HG03520 (cell line): ENCODE results near the gene THSD7B.

Source experiments
- ATAC-seq: cut with Tn5 transposase; IDR thresholded peaks from one replicate; pipeline ENCODE4 v1.9.1; 2021; ENCODE audit warnings: mild to moderate bottlenecking, moderate library complexity; ENCODE audit not compliant: unreplicated experiment

Gene THSD7B

DNA sequence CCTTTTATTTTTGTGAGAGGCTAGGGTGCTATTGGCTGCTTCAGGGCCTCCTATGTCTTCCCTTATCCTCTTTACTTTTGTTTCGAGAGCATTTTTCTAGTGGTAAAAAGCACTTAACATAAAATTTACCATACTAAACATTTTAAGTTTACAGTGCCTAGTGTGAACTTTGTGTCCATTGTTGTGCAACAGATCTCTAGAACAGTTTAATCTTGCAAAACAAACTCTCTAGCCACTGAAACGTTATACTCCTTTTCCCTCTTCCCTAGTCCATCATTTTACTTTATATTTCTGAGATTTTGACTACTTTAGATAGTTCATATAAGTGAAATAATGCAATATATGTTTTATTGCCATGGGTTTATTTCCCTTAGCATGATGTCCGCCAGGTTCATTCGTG, 580.6 kb downstream of the THSD7B start:
- no peak for ATAC-seq

- no peak for ATAC-seq
Observed at GRCh38 chr2:137348301-137348700, 583.0 kb downstream of the THSD7B start.

GRCh38 chr2:137357634-137358033, 592.3 kb downstream of the THSD7B start:
- ATAC-seq: no peak

- no peak for ATAC-seq
Observed at GRCh38 chr2:137367361-137367760, 602.0 kb downstream of the THSD7B start.

DNA sequence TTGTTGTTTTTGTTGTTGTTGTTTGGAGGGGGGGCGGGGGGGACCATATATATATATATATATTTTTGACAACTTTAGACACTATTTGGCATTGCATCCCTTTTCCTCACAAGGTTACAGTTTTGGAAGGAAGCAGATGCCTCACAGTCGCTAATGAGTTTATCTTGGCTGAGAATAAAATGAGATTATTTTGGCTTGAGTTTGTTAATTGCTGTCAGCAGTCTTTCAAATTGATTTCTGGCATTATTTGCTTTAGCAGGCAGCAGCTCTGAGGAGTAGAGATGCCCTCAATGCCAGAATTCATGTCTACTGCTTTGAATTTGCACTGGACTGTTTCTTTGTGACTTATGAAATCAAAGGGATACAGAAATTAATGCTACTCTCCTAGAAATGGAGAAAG, 603.8 kb downstream of the THSD7B start:
- ATAC-seq: no peak

DNA sequence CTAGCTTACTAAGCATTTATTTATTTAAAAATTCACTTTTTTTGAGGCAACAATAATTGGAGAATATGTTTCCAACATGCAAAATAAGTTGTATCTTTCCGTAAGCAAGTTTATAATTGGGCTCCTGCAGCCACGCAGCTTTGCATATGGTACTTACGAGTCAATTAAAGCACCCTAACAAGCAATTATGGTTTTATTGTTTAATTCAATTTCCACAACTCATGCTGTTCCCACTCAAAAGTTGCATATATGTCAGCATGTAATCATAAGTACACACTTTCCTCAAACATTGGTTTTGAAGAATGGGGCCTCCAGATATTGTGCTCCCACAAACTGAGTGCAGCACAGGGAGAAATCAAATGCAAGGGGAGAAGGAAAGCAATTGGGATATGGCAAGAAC, 613.8 kb downstream of the THSD7B start:
- no peak for ATAC-seq

DNA sequence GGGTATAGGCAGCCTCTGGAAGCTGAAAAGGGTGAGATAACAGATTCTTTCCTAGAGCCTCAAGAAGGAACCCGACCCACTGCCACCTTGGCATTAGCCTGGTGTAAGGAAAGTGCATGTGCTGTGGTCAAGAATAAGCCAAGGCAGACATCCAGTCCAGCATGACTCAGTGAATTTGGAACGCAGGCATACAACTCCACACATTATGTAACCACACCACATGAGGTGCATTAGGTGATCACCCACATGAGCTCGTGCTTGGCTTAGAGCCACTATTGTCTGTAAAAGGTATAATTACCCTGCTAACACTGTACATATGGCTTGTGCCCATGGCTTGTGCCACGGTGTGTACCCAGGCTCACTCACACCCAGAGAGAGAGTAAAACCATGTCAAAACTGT, 615.3 kb downstream of the THSD7B start:
- ATAC-seq: no peak

DNA sequence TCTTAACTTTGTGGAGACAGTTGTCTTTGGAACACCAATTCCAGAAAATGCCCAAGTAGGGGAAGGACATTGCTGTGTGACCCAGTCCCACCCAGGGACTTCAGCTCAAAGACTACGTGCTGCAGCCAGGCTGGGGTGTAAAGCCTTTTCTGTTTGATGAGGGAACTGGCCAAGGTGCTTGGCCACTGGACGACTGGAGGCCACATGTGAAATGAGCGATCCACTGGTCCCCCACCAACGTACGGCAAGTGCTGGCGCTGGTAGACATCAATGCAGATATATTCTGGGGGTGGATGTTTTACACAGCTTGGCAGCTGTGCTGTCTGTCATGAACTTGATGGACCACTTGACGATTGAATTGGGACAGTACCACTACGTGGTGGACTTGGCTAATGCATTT, 616.4 kb downstream of the THSD7B start:
- no peak for ATAC-seq

DNA sequence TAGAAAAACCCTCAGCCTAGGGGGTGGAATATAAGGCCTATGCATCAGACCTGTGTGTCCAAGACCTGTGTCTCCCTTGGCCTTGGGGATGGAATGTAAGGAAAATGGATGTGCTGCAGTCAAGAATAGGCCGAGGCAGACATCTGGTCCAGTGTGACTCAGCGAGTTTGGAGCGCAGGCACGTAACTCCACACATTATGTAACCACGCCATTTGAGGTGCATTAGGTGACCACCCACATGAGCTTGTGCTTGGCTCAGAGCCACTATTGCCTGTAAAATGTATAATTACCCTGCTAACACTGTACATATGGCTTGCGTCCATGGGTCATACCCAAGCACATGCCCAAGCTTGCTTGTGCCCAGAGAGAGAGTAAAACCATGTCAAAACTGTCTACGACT, 618.0 kb downstream of the THSD7B start:
- no peak for ATAC-seq

DNA sequence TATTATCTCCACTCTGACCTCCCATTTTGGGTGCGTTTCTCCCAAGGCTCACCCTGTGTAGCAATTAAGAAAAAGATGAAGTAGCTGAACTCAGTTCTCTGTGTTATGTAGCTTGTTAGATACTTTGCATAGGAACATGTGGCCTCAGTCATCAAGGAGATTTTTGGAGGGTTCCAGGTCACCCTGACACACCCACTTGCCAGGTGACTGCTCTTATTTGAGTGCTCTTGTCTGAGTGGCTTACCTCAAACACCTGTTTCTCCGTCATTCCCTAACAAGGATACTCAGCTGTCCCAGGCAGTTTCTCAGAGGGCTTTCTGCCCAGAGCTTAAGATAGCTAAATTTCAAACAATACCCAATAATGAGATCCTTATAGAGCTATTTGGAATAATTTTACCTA, 621.7 kb downstream of the THSD7B start:
- no peak for ATAC-seq

DNA sequence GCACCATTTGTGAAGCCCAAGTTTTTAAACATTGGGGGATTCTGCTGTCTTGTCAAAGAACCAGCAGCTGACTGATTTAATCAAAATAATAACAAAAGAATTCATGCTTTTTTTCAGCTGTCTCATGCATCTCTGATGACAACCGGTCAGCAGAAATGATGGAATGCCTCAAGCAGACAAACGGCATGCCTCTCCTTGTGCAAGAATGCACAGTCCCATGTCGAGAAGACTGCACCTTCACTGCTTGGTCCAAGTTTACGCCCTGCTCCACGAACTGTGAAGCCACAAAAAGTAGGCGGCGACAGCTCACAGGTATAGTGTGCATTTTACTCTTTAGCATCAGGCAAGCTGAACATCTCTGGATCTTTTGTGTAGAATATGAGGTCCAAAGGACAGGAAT, 640.2 kb downstream of the THSD7B start:
- ATAC-seq: no peak

DNA sequence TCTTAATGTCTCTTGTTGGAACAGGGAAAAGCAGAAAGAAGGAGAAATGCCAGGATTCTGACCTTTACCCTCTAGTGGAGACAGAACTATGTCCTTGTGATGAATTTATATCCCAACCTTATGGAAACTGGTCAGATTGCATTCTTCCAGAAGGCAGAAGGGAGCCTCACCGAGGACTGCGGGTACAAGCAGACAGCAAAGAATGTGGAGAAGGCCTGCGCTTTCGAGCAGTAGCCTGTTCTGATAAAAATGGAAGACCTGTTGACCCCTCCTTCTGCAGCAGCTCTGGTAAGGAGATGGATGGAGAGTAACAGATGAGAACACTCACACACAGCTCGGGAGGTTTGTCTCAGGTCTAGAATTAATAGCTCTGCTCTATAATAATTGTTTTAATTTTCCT, 646.2 kb downstream of the THSD7B start:
- no peak for ATAC-seq

DNA sequence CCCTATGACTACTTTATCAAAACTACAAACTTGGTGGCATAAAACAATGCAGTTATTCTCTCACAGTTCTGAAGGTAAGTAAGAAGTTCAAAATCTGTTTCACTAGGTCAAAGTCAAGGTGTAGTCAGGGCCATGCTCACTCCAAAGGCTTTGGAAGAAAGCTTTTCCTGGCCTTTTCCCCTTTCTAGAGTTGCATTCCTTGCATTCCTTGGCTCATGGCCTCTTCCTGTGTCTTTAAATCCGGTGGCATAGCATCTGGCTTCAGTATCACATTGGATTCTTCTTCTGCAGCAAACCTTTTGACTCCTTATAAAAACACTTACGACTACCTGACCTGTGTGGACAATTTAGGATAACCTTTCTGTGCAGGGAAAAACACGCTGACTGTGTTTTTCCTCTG, 655.4 kb downstream of the THSD7B start:
- no peak for ATAC-seq

DNA sequence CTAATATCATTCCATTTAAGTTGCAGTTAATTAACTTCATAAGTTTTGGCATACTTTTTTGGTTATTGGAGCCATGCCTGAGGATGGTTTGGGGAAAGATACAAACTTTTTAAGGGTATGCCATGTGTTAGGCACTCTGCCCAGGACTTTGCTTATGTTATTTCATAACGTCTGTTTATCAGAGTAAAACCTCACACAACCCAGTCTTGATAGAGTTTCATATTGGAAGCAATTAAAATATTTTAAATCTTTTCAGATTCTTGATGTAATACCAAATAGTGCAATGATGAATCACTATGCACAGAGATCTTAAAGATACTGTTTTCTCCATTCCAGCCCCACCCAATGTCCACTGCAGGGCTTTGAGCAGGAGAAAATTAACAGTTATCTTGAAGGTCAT, 669.8 kb downstream of the THSD7B start:
- ATAC-seq: no peak

GRCh38 chr2:137437386-137437785, 672.0 kb downstream of the THSD7B start:
- ATAC-seq: no peak

GRCh38 chr2:137444970-137445369, 679.6 kb downstream of the THSD7B start:
- no peak for ATAC-seq

- ATAC-seq: no peak
Observed at GRCh38 chr2:137449454-137449853, 684.1 kb downstream of the THSD7B start.

GRCh38 chr2:137454886-137455285, 689.5 kb downstream of the THSD7B start:
- no peak for ATAC-seq

DNA sequence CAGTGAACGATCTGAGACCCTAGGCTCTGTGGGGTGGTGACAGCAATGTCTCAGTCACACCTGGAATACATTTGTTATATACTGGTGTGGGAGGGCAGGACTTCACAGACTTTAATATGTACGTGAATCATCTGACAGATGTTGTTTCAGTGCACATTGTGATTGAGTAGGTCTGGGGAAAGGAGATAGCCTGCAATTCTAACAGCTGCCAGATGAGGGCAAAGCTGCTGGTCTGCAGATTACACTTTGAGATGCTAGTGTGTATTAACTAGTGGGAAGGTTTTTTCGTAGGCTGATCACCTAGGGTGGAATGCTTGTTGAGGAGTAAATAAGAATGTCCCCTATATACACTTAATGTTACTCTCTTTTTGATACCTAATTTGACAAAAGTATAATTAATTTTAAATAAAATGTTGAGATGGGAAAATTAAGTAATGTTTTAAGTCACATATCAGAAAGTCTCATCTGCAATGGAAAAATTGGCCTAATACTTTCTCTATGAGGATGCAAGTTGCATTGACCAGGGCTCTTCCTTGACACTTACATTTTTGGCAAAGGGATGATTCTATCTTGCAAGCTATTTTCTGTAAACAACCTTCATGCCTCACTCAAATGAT, 702.0 kb downstream of the THSD7B start:
- ATAC-seq: peak; percentile 79

DNA sequence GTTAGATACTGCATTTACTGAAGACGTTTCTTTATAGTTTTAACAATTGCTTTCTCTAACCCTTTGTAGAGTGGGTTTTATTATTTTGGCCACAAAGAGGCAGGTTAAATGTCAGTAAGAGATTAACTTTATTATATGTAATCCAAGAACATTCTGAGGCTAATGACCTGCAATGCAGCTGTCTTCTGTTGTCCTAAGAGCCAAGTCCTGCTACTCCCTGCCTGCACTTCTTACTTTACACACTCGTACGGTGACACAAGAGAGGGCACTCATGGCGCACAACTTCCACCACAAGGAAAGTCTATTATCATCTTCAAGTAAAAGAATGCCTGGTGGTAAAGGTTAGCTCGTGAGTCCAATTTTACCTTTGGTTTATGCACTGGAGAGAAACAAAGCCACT, 727.9 kb downstream of the THSD7B start:
- ATAC-seq: no peak

GRCh38 chr2:137500599-137500998, 735.3 kb downstream of the THSD7B start:
- no peak for ATAC-seq

- no peak for ATAC-seq
Observed at GRCh38 chr2:137507237-137507636, 741.9 kb downstream of the THSD7B start.

GRCh38 chr2:137508739-137509384, 743.5 kb downstream of the THSD7B start:
- ATAC-seq: no peak
